KMS-11 (cell line): ENCODE data around the gene ALG14.

Experiments
- H2AFZ ChIP-seq: fragments of 200-600 bp; sonication (generic); 2 replicates; pipeline ENCODE4 v1.6.1; 2016; ENCODE audit warnings: antibody characterized with exemption, mixed run types, low read depth
- H3K27ac ChIP-seq: fragments of 200-600 bp; sonication (generic); 2 replicates; pipeline ENCODE4 v1.6.1; 2016; ENCODE audit warnings: mild to moderate bottlenecking, mixed run types
- H3K27me3 ChIP-seq: fragments of 200-600 bp; sonication (generic); 2 replicates; pipeline ENCODE4 v1.6.1; 2017; ENCODE audit warnings: mild to moderate bottlenecking, low read depth, mixed run types, moderate library complexity; ENCODE audit not compliant: insufficient read depth
- H3K36me3 ChIP-seq: fragments of 200-600 bp; sonication (generic); 2 replicates; pipeline ENCODE4 v1.6.1; 2017; ENCODE audit warnings: mild to moderate bottlenecking, mixed run types; ENCODE audit not compliant: insufficient read depth
- H3K4me1 ChIP-seq: fragments of 200-600 bp; sonication (generic); 2 replicates; pipeline ENCODE4 v1.6.1; 2016; ENCODE audit warnings: mild to moderate bottlenecking, low read depth, mixed run types; ENCODE audit not compliant: poor library complexity, severe bottlenecking
- H3K4me2 ChIP-seq: fragments of 200-600 bp; sonication (generic); 2 replicates; pipeline ENCODE4 v1.7.0; 2016; ENCODE audit warnings: mild to moderate bottlenecking, mixed run types
- H3K4me3 ChIP-seq: fragments of 200-600 bp; sonication (generic); IDR thresholded peaks from 2 replicates; pipeline ENCODE4 v1.6.1; 2017; ENCODE audit warnings: low read depth, low read length, mixed read lengths; ENCODE audit not compliant: insufficient read depth
- H3K79me2 ChIP-seq: fragments of 200-600 bp; sonication (generic); 2 replicates; pipeline ENCODE4 v1.6.1; 2016; ENCODE audit warnings: low read depth, mixed run types; ENCODE audit not compliant: insufficient read depth
- H3K9ac ChIP-seq: fragments of 200-600 bp; sonication (generic); 2 replicates; pipeline ENCODE4 v1.6.1; 2016; ENCODE audit warnings: mild to moderate bottlenecking, mixed run types
- H4K20me1 ChIP-seq: fragments of 200-600 bp; sonication (generic); 2 replicates; pipeline ENCODE4 v1.6.1; 2016; ENCODE audit warnings: mild to moderate bottlenecking, mixed run types; ENCODE audit not compliant: insufficient read depth
- TF ChIP-seq, protein P1 (sequence below): fragments of 200-600 bp; sonication (generic); conservative IDR thresholded peaks from 2 replicates; pipeline ENCODE4 v1.6.1; 2017; ENCODE audit warnings: low read depth, mild to moderate bottlenecking, antibody characterized with exemption, low read length, moderate library complexity, mixed read lengths

The ALG14 gene

GRCh38 chr1:95004013-95004412 is 68.7 kb downstream of the ALG14 start:
- TF ChIP-seq, protein P1, sequence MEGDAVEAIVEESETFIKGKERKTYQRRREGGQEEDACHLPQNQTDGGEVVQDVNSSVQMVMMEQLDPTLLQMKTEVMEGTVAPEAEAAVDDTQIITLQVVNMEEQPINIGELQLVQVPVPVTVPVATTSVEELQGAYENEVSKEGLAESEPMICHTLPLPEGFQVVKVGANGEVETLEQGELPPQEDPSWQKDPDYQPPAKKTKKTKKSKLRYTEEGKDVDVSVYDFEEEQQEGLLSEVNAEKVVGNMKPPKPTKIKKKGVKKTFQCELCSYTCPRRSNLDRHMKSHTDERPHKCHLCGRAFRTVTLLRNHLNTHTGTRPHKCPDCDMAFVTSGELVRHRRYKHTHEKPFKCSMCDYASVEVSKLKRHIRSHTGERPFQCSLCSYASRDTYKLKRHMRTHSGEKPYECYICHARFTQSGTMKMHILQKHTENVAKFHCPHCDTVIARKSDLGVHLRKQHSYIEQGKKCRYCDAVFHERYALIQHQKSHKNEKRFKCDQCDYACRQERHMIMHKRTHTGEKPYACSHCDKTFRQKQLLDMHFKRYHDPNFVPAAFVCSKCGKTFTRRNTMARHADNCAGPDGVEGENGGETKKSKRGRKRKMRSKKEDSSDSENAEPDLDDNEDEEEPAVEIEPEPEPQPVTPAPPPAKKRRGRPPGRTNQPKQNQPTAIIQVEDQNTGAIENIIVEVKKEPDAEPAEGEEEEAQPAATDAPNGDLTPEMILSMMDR: no peak
- Histone ChIP-seq H3K27ac (no peak overlapping the region), H3K9ac (no peak overlapping the region), H3K4me2 (no peak overlapping the region), H2AFZ (no peak overlapping the region), H3K79me2 (no peaks in the 10 kb centered on the region), H3K4me1 (no peaks in the 10 kb centered on the region), H3K4me3 (no peak overlapping the region), H3K27me3 (no peaks in the 10 kb centered on the region), H3K36me3 (no peaks in the 10 kb centered on the region), H4K20me1 (no peaks in the 10 kb centered on the region)

DNA sequence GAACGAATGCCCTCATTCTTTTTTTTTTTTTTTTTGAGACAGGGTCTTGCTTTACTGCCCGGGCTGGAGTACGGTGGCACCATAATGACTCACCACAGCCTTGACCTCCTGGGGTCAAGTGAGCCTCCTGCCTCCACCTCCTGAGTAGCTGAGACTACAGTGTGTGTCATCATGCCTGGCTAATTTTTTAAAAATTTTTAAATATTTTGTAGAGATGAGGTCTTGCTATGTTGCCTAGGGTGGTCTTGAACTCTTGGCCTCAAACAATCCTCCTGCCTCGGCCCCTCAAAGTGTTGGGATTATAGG is 69.4 kb downstream of the ALG14 start:
- H3K27ac ChIP-seq: no peak overlapping the region
- TF ChIP-seq, protein P1: no peak
- H3K4me3 ChIP-seq: no peak overlapping the region
- H2AFZ ChIP-seq: no peak overlapping the region
- H4K20me1 ChIP-seq: no peaks in the 10 kb centered on the region
- H3K79me2 ChIP-seq: no peaks in the 10 kb centered on the region
- H3K36me3 ChIP-seq: no peaks in the 10 kb centered on the region
- H3K27me3 ChIP-seq: no peaks in the 10 kb centered on the region
- H3K4me2 ChIP-seq: no peak overlapping the region
- no peaks in the 10 kb centered on the region for H3K4me1 ChIP-seq
- H3K9ac ChIP-seq: no peak overlapping the region

DNA sequence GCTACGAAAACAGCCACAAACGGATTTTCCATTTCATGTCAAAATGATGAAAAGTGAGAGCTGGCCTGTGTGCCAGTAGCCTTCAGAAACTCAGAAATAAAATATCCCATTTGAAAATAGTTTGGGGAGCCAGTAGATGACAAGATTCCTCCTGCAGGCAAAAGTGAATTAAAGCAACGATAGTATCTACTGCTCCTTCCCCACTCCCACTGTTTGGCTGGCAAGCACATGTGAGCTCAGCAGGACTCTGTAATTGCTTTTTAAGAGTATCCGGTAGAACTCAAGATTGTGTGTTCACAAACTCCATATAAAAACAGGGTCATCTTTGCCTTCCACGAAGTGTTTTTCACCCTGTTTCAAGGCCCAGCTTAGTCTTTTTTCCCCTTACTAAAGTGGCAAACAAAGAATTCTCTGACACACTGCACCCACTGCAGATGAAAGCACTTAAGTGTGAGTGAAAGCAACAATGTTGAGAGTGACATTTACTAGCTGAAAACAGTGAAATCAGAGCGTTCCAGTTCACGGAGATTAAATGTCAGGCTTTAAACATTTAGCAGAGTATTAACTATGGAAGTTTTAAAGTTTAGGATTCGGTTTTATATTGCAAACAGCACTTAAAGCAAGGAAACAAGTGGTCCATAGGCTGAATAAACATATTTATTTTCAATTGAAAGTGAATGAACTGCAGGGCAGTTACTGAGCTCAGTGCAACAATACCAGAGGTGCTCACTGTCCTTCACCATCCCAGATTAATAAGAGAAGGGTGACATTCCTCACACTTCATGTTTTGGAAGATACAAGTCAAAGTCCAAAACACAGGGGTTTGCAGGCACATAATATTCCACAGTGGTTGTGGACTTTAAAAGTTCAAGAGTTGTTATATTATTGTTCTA is 70.0 kb downstream of the ALG14 start:
- Histone ChIP-seq H3K36me3 (no peaks in the 10 kb centered on the region), H3K9ac (no peak overlapping the region), H3K79me2 (no peaks in the 10 kb centered on the region), H3K4me3 (no peak overlapping the region), H3K27me3 (no peaks in the 10 kb centered on the region), H4K20me1 (no peaks in the 10 kb centered on the region), H3K27ac (no peak overlapping the region), H3K4me2 (no peak overlapping the region), H2AFZ (no peak overlapping the region), H3K4me1 (no peaks in the 10 kb centered on the region)
- TF ChIP-seq, protein P1: no peak

DNA sequence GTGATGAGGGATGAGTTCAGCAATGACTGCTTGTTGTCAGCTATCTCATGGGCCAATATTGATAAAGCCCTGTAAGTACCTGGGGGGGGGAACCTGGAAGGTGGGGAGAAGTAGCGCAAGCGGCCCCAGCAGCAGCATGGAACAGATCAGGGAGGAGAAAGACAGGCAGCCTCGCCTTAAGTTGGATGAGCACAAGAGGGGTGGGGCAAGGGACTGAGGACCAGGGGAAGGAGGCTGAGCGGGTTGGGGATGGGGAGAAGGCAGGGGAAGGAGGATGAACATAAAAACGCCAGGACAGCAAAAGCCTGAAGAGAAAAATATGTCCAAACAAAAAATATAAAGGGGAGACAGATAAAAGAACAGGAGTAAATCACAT is 70.6 kb downstream of the ALG14 start:
- H3K4me2 ChIP-seq: no peak overlapping the region
- no peak overlapping the region for H2AFZ ChIP-seq
- no peaks in the 10 kb centered on the region for H4K20me1 ChIP-seq
- H3K9ac ChIP-seq: no peak overlapping the region
- no peaks in the 10 kb centered on the region for H3K79me2 ChIP-seq
- TF ChIP-seq, protein P1: no peak
- H3K4me3 ChIP-seq: no peak overlapping the region
- H3K36me3 ChIP-seq: no peaks in the 10 kb centered on the region
- H3K27me3 ChIP-seq: no peaks in the 10 kb centered on the region
- no peaks in the 10 kb centered on the region for H3K4me1 ChIP-seq
- H3K27ac ChIP-seq: no peak overlapping the region
